CD14-positive monocyte (primary cell): Measurements from ENCODE around the gene CD36. TPM values are rescaled to one million over a fixed set of nuclear protein-coding genes. Genes with fewer than 3 reads are reported as not detected.
"Not testable (repeated sequence)": the region's sequence is repeated elsewhere in the genome, so short reads cannot be mapped to it uniquely, and the experiment has no call there.

ENCODE experiments used
- DNase-seq, 3 donors: peaks; one replicate each; pipeline ENCODE4 v3.0.0-alpha.2; 2011 to 2022
- H2AFZ ChIP-seq: 2 replicates; pipeline ENCODE4 v1.6.0; 2012; ENCODE audit warnings: mild to moderate bottlenecking, low read depth, low read length, inconsistent platforms; ENCODE audit not compliant: insufficient read depth, poor library complexity, severe bottlenecking
- H3K27ac ChIP-seq, 2 donors: 1 replicate in 1 of 2; 2 replicates in 1 of 2; pipeline ENCODE4 v1.5.1; 2012 to 2013; ENCODE audit warnings: low read length in 2 of 2, control low read depth in 1 of 2, inconsistent platforms in 1 of 2, low read depth in 1 of 2, mild to moderate bottlenecking in 1 of 2
- H3K27me3 ChIP-seq, 2 donors: one replicate each; pipeline versions ENCODE4 v1.6.0 to v1.6.1; 2011 to 2013; ENCODE audit warnings: low read length in 2 of 2; ENCODE audit not compliant: control insufficient read depth in 2 of 2, insufficient read depth in 2 of 2
- H3K36me3 ChIP-seq, 2 donors: replicated peaks in 1 of 2; 1 replicate in 1 of 2; 2 replicates in 1 of 2; pipeline versions ENCODE4 v1.5.1 to v1.6.1; 2012 to 2013; ENCODE audit warnings: low read length in 2 of 2, control low read depth in 1 of 2, inconsistent platforms in 1 of 2, mild to moderate bottlenecking in 1 of 2; ENCODE audit not compliant: insufficient read depth in 2 of 2, control insufficient read depth in 1 of 2
- H3K4me1 ChIP-seq, 2 donors: 1 replicate in 1 of 2; 2 replicates in 1 of 2; pipeline versions ENCODE4 v1.5.1 to v1.6.1; 2012 to 2013; ENCODE audit warnings: low read length in 2 of 2, control low read depth in 1 of 2, inconsistent platforms in 1 of 2, mild to moderate bottlenecking in 1 of 2, moderate library complexity in 1 of 2; ENCODE audit not compliant: insufficient read depth in 2 of 2, control insufficient read depth in 1 of 2
- H3K4me2 ChIP-seq: replicated peaks from 2 replicates; pipeline ENCODE3; 2012; ENCODE audit warnings: low read length, moderate library complexity, mild to moderate bottlenecking; ENCODE audit not compliant: poor library complexity, severe bottlenecking; ENCODE audit errors: extremely low read depth
- H3K4me3 ChIP-seq, 3 experiments: fragments of 200-600 bp in 1 of 3; sonication (generic) in 1 of 3; replicated peaks in 1 of 3; 1 replicate in 2 of 3; 2 replicates in 1 of 3; pipeline ENCODE4 v1.5.1; 2011 to 2013; ENCODE audit warnings: low read length in 3 of 3, mild to moderate bottlenecking in 3 of 3, control low read depth in 2 of 3, low read depth in 2 of 3, inconsistent platforms in 1 of 3, moderate library complexity in 1 of 3
- H3K79me2 ChIP-seq: 2 replicates; pipeline ENCODE4 v1.6.0; 2012; ENCODE audit warnings: mild to moderate bottlenecking, control low read depth, inconsistent platforms, low read length, moderate library complexity; ENCODE audit not compliant: insufficient read depth
- H3K9ac ChIP-seq: 2 replicates; pipeline ENCODE4 v1.6.0; 2017; ENCODE audit warnings: low read length, mild to moderate bottlenecking; ENCODE audit not compliant: insufficient read depth, poor library complexity, severe bottlenecking
- H3K9me3 ChIP-seq, 2 donors: replicated peaks in 1 of 2; 1 replicate in 1 of 2; 2 replicates in 1 of 2; pipeline versions ENCODE4 v1.5.1 to v1.6.1; 2012 to 2013; ENCODE audit warnings: low read length in 2 of 2, control low read depth in 1 of 2; ENCODE audit not compliant: control insufficient read depth in 1 of 2, insufficient read depth in 1 of 2
- H4K20me1 ChIP-seq: 2 replicates; pipeline ENCODE4 v1.6.0; 2012; ENCODE audit warnings: mild to moderate bottlenecking, low read length, control low read depth, moderate library complexity; ENCODE audit not compliant: insufficient read depth
- H3K27ac Mint-ChIP-seq, 7 donors: one replicate each; pipeline ENCODE4 v1.8.0; 2020; ENCODE audit warnings: mild to moderate bottlenecking in 7 of 7, mixed read lengths in 7 of 7, moderate library complexity in 6 of 7, inconsistent platforms in 2 of 7
- H3K27me3 Mint-ChIP-seq, 3 donors: one replicate each; pipeline ENCODE4 v1.8.0; 2021 to 2022; ENCODE audit warnings: low read depth in 3 of 3, mild to moderate bottlenecking in 3 of 3, mixed read lengths in 3 of 3, moderate library complexity in 3 of 3, inconsistent platforms in 1 of 3
- H3K36me3 Mint-ChIP-seq, 2 donors: one replicate each; pipeline ENCODE4 v1.8.0; 2020; ENCODE audit warnings: mixed read lengths in 2 of 2, inconsistent platforms in 1 of 2, mild to moderate bottlenecking in 1 of 2
- H3K4me1 Mint-ChIP-seq: one replicate; pipeline ENCODE4 v1.8.0; 2020; ENCODE audit warnings: mild to moderate bottlenecking, mixed read lengths
- H3K4me3 Mint-ChIP-seq, 2 donors: one replicate each; pipeline ENCODE4 v1.8.0; 2020; ENCODE audit warnings: mild to moderate bottlenecking in 2 of 2, mixed read lengths in 2 of 2, moderate library complexity in 1 of 2
- H3K9me3 Mint-ChIP-seq, 7 donors: one replicate each; pipeline ENCODE4 v1.8.0; 2020 to 2022; ENCODE audit warnings: mixed read lengths in 7 of 7, mild to moderate bottlenecking in 6 of 7, moderate library complexity in 6 of 7, inconsistent platforms in 2 of 7
- WGBS: methylation state at CpG from one replicate; pipeline ENCODE4 v1.1.5; 2013; ENCODE audit warnings: missing lambda C conversion rate; ENCODE audit not compliant: insufficient coverage; 5-methylcytosine and 5-hydroxymethylcytosine counted together
- intact Hi-C, 2 donors: fragments of 100-400 bp; cut with micrococcal nuclease; formaldehyde crosslinking; loops; one replicate each; pipeline versions ENCODE4 v1.15.0 to v1.15.1; 2023
- polyA plus RNA-seq, 3 donors: library from polyadenylated mRNA; depleted of rRNA in 1 of 3; unstranded in 2 of 3; stranded (reverse) in 1 of 3; fragments of 300-500 nt in 2 of 3; fragments of >200 nt in 1 of 3; fragmentation: Illumina TruSeq in 2 of 3; gene quantifications; 1 replicate in 2 of 3; 2 replicates in 1 of 3; pipeline ENCODE4 v1.2.3, GENCODE V29; 2012 to 2021
- TF ChIP-seq, protein P1 (sequence below): fragments of 200-600 bp; IDR thresholded peaks from one replicate; pipeline ENCODE4 v1.8.0; 2022; ENCODE audit warnings: antibody characterized with exemption, mild to moderate bottlenecking

Gene CD36
- polyA plus RNA-seq, 3 donors: 735 to 1,210 (median 1,135) TPM

DNA sequence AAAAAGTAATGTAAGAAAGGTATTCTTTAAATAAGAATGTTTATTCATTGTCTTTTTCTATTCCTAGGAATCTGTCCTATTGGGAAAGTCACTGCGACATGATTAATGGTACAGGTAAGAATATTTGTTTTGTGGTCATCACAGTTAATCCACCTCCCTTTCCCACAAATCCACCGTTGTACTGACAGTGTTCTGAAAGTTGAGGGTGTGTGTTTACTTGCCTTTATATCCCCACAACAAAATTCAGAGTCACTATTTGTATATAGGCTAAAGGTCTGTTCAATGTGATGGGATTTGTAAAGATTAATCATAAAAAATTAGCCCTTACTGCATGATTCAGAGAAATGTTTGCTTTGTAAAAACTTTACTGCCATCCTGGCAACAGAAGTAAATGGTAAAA lies 27.9 kb downstream of the CD36 start:
- Mint-ChIP-seq H3K9me3 (no peaks in the 10 kb centered on the region), H3K27ac (no peak overlapping the region), H3K27me3 (no peaks in the 10 kb centered on the region), H3K36me3 (peaks cover 89 to 97% of the 10 kb centered on the region in 2 donors), H3K4me3 (no peak overlapping the region), H3K4me1 (no peaks in the 10 kb centered on the region)
- peaks cover 100% of the 10 kb centered on the region in 2 donors for H3K36me3 ChIP-seq
- TF ChIP-seq, protein P1, sequence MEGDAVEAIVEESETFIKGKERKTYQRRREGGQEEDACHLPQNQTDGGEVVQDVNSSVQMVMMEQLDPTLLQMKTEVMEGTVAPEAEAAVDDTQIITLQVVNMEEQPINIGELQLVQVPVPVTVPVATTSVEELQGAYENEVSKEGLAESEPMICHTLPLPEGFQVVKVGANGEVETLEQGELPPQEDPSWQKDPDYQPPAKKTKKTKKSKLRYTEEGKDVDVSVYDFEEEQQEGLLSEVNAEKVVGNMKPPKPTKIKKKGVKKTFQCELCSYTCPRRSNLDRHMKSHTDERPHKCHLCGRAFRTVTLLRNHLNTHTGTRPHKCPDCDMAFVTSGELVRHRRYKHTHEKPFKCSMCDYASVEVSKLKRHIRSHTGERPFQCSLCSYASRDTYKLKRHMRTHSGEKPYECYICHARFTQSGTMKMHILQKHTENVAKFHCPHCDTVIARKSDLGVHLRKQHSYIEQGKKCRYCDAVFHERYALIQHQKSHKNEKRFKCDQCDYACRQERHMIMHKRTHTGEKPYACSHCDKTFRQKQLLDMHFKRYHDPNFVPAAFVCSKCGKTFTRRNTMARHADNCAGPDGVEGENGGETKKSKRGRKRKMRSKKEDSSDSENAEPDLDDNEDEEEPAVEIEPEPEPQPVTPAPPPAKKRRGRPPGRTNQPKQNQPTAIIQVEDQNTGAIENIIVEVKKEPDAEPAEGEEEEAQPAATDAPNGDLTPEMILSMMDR: no peak
- H3K79me2 ChIP-seq: peaks cover 5% of the 10 kb centered on the region
- no peak overlapping the region for H3K4me3 ChIP-seq
- H3K9me3 ChIP-seq: no peaks in the 10 kb centered on the region
- no peak overlapping the region for H2AFZ ChIP-seq
- no peaks in the 10 kb centered on the region for H3K27me3 ChIP-seq
- H3K4me1 ChIP-seq: no peaks in the 10 kb centered on the region
- WGBS: no CpG with 5 or more reads among the region's 2 CpGs
- no peak overlapping the region for H3K4me2 ChIP-seq
- peaks cover 100% of the 10 kb centered on the region for H4K20me1 ChIP-seq
- intact Hi-C loops: no loop called here
- H3K27ac ChIP-seq: no peak overlapping the region
- DNase-seq: no peak
- no peak overlapping the region for H3K9ac ChIP-seq

DNA sequence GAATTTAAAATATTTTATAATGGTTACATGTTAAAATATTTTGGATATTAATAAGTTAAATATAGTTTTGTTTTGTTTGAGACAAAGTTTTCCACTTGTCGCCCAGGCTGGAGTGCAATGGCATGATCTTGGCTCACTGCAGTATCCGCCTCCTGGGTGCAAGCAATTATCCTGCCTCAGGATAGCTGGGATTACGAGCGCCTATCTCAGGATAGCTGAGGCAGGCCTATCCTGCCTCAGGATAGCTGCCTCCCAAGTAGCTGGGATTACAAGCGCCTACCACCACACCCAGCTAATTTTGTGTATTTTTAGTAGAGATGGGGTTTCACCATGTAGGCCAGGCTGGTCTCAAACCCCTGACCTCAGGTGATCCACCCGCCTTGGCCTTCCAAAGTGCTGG lies 30.9 kb downstream of the CD36 start:
- H3K9ac ChIP-seq, H3K4me2 ChIP-seq, H3K9me3 Mint-ChIP-seq, H3K79me2 ChIP-seq, H3K4me1 Mint-ChIP-seq, H3K27me3 Mint-ChIP-seq, DNase-seq, H3K9me3 ChIP-seq, H3K4me3 Mint-ChIP-seq, H3K27me3 ChIP-seq, H3K27ac ChIP-seq, H2AFZ ChIP-seq, intact Hi-C loops, H3K4me1 ChIP-seq, H3K4me3 ChIP-seq: not testable (repeated sequence)
- Histone ChIP-seq H4K20me1 (peaks cover 97% of the 10 kb centered on the region), H3K36me3 (peaks cover 99 to 100% of the 10 kb centered on the region in 2 donors)
- Mint-ChIP-seq H3K36me3 (peaks cover 78 to 86% of the 10 kb centered on the region in 2 donors), H3K27ac (peak overlapping the region in 2 of 7 donors; percentile 40 to 70)
- no CpG with 5 or more reads among the region's 6 CpGs for WGBS
